ENCODE measurements around the gene PRDM10.

The PRDM10 gene

DNA sequence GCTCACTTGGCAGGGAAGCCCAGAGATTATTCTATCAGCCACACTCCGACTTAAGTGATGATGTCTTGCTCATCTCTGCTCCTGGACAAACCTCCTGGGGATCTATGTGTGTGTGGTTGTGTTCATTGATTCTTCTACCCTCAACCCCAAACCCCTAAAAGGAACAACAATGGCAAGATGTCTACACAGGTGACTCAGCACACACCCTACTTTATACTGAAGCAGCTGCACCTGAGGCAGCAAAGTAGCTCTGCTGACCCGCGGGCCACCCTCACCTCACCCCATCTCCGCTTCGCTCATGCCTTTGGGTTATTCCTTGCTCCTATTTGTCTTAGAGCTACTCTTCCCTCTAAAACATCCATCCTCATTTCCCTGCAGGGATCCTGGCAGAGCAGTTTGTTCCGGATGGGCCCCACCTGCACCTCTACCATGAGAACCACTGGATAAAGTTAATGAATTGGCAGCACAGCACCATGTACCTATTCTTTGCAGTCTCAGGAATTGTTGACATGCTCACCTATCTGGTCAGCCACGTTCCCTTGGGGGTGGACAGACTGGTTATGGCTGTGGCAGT is 148.3 kb downstream of the PRDM10 start:
- no peak overlapping the region for H3K4me2 ChIP-seq (ENCODE audit: low read length)
- no peak overlapping the region for H2AFZ ChIP-seq (ENCODE audit: low read depth, low read length)
- no peak overlapping the region for H3K9ac ChIP-seq (ENCODE audit: low read length)
- H3K9me3 ChIP-seq (ENCODE audit: insufficient read depth, low read length) = no peaks in the 10 kb centered on the region
- no peaks in the 10 kb centered on the region for H3K27me3 ChIP-seq (ENCODE audit: low read depth, low read length)
- H3K79me2 ChIP-seq (ENCODE audit: low read length) = no peaks in the 10 kb centered on the region
- TF ChIP-seq EZH2phosphoT487 (IDR thresholded peaks at IDR 0.05; ENCODE audit: low read depth) = no peak
- TF ChIP-seq, protein P1, sequence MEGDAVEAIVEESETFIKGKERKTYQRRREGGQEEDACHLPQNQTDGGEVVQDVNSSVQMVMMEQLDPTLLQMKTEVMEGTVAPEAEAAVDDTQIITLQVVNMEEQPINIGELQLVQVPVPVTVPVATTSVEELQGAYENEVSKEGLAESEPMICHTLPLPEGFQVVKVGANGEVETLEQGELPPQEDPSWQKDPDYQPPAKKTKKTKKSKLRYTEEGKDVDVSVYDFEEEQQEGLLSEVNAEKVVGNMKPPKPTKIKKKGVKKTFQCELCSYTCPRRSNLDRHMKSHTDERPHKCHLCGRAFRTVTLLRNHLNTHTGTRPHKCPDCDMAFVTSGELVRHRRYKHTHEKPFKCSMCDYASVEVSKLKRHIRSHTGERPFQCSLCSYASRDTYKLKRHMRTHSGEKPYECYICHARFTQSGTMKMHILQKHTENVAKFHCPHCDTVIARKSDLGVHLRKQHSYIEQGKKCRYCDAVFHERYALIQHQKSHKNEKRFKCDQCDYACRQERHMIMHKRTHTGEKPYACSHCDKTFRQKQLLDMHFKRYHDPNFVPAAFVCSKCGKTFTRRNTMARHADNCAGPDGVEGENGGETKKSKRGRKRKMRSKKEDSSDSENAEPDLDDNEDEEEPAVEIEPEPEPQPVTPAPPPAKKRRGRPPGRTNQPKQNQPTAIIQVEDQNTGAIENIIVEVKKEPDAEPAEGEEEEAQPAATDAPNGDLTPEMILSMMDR (IDR thresholded peaks at IDR 0.05; ENCODE audit: low read depth, low read length) = no peak
- no peak overlapping the region for H3K4me3 ChIP-seq (ENCODE audit: low read length)
- H3K27ac ChIP-seq (ENCODE audit: low read length) = no peak overlapping the region
- no peaks in the 10 kb centered on the region for H3K4me1 ChIP-seq (ENCODE audit: low read length)
- no peaks in the 10 kb centered on the region for H4K20me1 ChIP-seq (ENCODE audit: insufficient read depth, low read length)
- H3K36me3 ChIP-seq (replicated peaks; ENCODE audit: low read depth, low read length) = peaks cover 3% of the 10 kb centered on the region

DNA sequence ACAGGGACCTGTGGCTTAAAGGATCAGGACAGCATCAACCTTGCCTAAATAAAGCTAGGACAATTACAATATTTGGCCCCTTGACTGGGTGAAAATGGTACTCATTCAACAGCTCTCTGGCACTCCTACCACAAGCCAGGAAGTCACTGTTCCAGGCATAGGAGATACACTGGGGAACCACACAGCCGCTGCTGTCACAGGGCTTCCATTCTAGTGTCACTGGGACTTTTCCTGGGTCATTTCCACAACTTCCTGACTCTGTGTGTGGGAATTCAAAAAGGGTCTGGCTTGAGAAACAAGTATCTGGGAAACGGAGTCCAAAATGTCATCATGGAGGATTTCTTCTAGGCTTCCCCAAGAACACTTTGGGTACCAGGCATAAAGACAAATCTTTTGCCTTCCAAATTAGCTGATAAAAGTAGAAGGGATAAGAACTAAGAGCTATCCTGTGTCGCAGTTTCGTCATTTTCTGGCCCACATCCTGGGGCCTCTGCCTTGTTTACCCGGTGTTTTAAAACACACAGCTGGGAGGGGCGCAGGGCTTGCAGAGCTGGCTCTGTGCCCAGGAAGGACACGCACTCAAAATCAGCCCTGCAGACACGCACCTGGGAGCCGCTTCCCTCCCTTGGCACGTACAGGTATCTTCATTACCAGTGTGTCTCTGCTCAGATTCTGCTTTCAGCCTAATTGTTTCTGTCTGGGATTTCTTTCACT is 149.0 kb downstream of the PRDM10 start:
- Histone ChIP-seq H3K4me1 (ENCODE audit: low read length) (no peaks in the 10 kb centered on the region), H3K27ac (ENCODE audit: low read length) (no peak overlapping the region), H3K4me2 (ENCODE audit: low read length) (no peak overlapping the region), H3K9me3 (ENCODE audit: insufficient read depth, low read length) (no peaks in the 10 kb centered on the region), H3K36me3 (replicated peaks; ENCODE audit: low read depth, low read length) (peaks cover 3% of the 10 kb centered on the region), H3K9ac (ENCODE audit: low read length) (no peak overlapping the region), H2AFZ (ENCODE audit: low read depth, low read length) (no peak overlapping the region), H3K27me3 (ENCODE audit: low read depth, low read length) (no peaks in the 10 kb centered on the region), H3K79me2 (ENCODE audit: low read length) (no peaks in the 10 kb centered on the region), H3K4me3 (ENCODE audit: low read length) (no peak overlapping the region), H4K20me1 (ENCODE audit: insufficient read depth, low read length) (no peaks in the 10 kb centered on the region)
- TF ChIP-seq, protein P1 (IDR thresholded peaks at IDR 0.05; ENCODE audit: low read depth, low read length) = no peak
- TF ChIP-seq EZH2phosphoT487 (IDR thresholded peaks at IDR 0.05; ENCODE audit: low read depth) = no peak

DNA sequence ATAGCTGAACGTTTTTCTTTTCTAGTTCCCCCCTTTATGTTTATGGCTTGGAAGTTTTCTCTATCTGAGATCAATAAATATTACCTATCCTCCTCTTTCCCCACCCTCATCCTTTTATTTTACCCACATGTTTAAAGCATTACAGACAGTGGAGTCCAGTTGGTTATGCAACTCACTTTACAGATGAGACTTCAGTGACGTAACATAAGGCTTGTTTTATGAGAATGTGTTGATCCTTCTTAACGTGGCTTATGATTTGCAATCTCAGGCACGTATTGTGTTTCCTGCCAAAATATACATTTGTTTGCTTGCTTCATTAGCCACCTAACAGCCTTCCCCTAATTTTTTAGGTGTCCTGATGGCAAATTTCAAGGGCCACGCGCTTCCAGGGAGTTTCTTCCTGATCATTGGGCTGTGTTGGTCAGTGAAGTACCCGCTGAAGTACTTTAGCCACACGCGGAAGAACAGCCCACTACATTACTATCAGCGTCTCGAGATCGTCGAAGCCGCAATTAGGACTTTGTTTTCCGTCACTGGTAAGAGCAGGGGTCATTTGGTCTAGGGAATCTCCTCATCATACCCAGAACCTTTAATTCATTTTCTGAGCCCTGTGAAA is 150.4 kb downstream of the PRDM10 start:
- Histone ChIP-seq H3K9me3 (ENCODE audit: insufficient read depth, low read length) (no peaks in the 10 kb centered on the region), H2AFZ (ENCODE audit: low read depth, low read length) (no peak overlapping the region), H3K79me2 (ENCODE audit: low read length) (no peaks in the 10 kb centered on the region), H4K20me1 (ENCODE audit: insufficient read depth, low read length) (no peaks in the 10 kb centered on the region), H3K27me3 (ENCODE audit: low read depth, low read length) (no peaks in the 10 kb centered on the region), H3K4me2 (ENCODE audit: low read length) (no peak overlapping the region), H3K27ac (ENCODE audit: low read length) (no peak overlapping the region), H3K4me1 (ENCODE audit: low read length) (no peaks in the 10 kb centered on the region), H3K4me3 (ENCODE audit: low read length) (no peak overlapping the region), H3K9ac (ENCODE audit: low read length) (no peak overlapping the region), H3K36me3 (replicated peaks; ENCODE audit: low read depth, low read length) (no peaks in the 10 kb centered on the region)
- TF ChIP-seq, protein P1 (IDR thresholded peaks at IDR 0.05; ENCODE audit: low read depth, low read length) = no peak
- no peak for TF ChIP-seq EZH2phosphoT487 (IDR thresholded peaks at IDR 0.05; ENCODE audit: low read depth)
